Myocyte (in vitro differentiated cells): ENCODE measurements around the gene GSK3B. TPM values are rescaled to one million over a fixed set of nuclear protein-coding genes. Genes with fewer than 3 reads are reported as not detected.
"Not testable (repeated sequence)": the region's sequence is repeated elsewhere in the genome, so short reads cannot be mapped to it uniquely, and the experiment has no call there.

Source experiments
- DNase-seq: peaks from one replicate; pipeline ENCODE4 v3.0.0-alpha.2; 2012; ENCODE audit warnings: low read depth
- total RNA-seq: library from RNA; depleted of rRNA; stranded (reverse); fragments of >200 nt; gene quantifications from 2 replicates; pipeline ENCODE4 v1.2.3, GENCODE V29; 2014

The GSK3B gene
- total RNA-seq, 1 donor from 2014 or later, result 68.4 TPM

- no peak for DNase-seq
These were observed 75.9 kb downstream of the GSK3B start for GRCh38 chr3:120018299-120018698.

GRCh38 chr3:120017692-120018091, 76.6 kb downstream of the GSK3B start:
- no peak for DNase-seq

GRCh38 chr3:120013481-120013880, 80.8 kb downstream of the GSK3B start:
- no peak for DNase-seq

DNA sequence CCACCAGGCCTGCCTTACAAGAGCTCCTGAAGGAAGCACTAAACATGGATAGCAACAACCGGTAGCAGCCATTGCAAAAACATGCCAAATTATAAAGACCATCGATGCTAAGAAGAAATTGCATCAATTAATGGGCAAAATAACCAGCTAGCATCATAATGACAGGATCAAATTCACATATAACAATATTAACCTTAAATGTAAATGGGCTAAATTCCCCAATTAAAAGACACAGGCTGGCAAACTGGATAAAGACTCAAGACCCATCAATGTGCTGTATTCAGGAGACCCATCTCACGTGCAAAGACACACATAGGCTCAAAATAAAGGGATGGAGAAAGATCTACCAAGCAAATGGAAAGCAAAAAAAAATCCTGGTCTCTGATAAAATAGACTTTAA, 88.5 kb downstream of the GSK3B start:
- DNase-seq, result not testable (repeated sequence)

DNA sequence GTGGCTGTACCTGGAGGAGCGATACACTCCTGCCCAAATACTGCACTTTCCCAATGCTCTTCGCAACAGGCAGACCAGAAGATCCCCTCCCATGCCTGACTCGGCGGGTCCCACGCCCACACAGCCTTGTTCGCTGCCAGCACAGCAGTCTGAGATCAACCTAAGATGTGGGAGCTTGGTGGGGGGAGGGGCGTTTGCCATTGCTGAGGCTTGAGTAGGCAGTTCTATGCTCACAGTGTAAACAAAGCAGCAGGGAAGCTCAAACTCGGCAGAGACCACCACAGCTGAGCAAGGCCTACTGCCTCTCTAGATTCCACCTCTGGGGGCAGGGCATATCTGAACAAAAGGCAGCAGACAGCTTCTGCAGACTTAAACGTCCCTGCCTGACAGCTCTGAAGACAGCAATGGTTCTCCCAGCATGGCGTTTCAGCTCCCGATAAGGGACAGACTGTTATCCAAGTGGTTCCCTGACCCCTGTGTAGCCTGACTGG, 90.2 kb downstream of the GSK3B start:
- not testable (repeated sequence) for DNase-seq

DNA sequence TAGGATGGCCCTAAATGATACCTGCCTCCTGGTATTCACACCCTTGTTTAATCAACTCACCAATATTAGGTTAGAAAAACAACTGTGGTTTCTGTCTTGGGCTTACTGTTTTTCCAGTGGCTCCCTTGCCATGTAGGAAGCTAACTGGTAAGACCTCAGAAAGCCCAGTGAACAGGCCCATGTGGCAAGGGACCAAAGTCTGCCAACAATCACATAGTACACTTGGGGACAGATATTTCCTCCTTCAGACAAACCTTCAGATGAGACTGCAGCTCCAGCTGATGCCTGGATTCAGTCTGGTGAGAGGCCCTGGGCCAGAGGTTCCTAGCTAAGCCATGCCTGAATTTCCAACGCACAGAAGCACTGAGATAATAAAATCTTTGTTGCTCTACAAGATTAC, 96.1 kb downstream of the GSK3B start:
- no peak for DNase-seq

- DNase-seq, result no peak
These were observed 103.4 kb downstream of the GSK3B start for GRCh38 chr3:119990888-119991287.

DNA sequence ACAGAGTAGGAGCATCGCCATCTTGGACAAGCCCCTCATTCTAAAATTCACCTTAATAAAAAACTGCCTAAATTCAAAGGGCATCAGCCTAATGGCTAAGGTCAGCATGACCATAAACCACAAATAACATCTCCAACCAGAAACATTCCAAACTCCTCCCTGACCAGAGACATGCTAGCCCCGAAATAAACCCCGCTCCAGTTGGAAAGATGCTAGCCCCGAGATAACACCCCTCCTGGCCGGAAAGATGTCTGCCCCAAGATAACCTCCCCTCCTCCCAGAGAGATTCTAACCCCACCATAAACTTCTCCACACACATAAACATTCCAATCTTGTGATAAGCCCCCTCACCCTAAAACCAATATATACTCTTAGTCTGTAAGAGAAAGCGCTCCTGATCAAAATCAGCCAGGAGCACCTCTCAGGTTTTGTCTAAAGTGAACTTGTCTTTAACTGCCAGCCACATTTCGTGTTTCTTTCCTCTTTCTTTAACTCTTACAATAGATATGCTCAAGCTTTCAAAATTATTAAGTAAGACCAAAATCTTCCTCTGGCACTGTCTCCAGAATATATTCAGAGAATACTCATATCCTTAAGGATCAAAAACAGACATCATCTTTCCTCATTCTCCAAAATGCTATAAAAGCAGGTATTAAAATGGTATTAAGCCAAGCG, 104.1 kb downstream of the GSK3B start:
- DNase-seq, result peak; percentile 51

- DNase-seq, result not testable (repeated sequence)
These were observed 107.4 kb downstream of the GSK3B start for GRCh38 chr3:119986812-119987211.

- no peak for DNase-seq
These were observed 112.9 kb downstream of the GSK3B start for GRCh38 chr3:119981386-119981785.

GRCh38 chr3:119978554-119979208, 115.6 kb downstream of the GSK3B start:
- no peak for DNase-seq

DNA sequence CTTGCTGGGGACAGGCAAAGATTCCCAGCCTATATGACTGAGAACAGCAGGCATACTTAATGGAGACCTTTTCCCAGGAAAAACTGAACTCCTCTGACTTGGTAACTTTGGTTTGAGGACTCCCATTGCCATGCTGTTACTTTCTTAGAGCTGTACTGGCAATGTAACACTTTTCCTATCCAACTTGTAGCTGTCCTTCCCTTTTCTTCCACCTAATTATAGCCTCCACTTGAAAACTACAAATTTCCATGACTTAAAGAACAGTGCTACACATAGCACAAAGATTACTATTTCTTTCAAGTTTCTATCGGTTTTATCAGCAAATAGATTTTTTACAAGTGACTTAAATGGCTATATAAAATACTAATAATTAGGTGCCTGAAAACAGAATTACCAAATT, 116.9 kb downstream of the GSK3B start:
- DNase-seq, result no peak

DNA sequence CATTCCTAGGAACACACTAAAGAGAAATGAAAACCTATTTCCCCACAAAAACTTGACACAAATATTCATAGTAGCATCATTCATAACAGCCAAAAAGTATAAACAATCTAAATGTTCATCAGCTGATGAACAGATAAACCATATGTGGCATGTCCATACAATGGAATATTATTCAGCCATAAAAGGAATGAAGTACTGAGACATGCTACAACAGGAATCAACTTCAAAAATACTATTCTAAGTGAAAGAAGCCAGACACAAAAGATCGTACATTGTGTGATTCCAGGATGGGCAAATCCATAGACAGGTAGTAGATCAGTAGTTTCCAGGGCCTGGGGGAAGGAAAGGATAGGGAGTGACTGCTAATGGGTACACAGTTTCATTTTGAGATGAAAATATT, 118.0 kb downstream of the GSK3B start:
- no peak for DNase-seq

- no peak for DNase-seq
These were observed 119.6 kb downstream of the GSK3B start for GRCh38 chr3:119974656-119975055.

GRCh38 chr3:119973018-119973646, 121.1 kb downstream of the GSK3B start:
- DNase-seq, result no peak

GRCh38 chr3:119969759-119970158, 124.5 kb downstream of the GSK3B start:
- no peak for DNase-seq

- DNase-seq, result no peak
These were observed 126.8 kb downstream of the GSK3B start for GRCh38 chr3:119967353-119968006.

DNA sequence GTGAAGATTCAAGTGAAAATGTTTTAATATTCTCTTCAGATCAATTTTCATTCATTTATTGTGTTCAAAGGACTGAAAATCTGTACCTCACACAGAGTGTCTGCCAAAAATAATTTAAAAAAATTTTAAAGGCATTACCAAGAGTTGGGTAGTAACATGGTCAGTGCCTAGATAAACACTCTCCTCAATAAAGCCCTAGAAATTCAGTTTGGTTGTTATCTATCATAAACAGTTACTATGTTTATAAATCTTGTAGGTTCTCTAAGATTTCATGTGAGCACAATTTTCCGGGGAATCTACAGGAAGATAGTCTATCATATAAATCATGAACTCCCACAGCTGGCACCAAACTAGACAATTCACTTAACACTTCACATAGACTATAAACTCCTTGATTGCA, 128.6 kb downstream of the GSK3B start:
- no peak for DNase-seq

DNA sequence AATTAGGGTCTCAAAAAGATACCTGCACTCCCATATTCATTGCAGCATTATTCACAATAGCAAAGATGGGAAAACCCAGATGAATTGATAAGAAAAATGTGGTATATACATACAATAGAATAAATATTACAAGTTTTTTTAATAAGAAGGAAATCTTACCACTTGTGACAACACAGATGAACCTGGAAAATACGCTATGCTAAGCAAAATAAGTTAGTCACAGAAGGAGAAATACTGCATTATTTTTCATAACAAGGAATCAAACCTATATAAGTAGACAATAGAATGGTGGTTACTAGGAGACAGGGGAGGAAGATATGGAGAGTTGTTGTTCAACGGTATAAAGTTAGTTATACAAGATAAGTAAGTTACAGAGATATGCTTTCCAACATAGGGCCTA, 130.0 kb downstream of the GSK3B start:
- DNase-seq, result no peak

DNA sequence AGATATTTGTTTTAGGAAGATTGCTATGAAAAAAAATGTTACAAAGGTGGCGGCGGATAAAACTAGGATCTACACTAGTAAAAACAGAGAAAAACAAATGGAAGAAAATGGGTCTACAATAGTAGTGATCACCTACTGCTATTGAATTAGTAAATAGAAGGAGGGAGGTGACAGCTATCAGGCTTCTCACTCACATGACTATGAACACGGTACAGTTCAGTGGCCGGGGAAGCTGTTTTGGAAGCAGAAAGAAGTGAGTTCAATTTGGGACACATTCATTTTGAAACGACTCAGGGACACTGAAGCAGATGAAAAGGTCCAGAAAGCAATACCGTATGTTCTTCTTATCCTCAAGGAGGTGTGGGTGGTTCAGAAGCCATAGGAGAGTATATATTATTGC, 138.3 kb downstream of the GSK3B start:
- no peak for DNase-seq

DNA sequence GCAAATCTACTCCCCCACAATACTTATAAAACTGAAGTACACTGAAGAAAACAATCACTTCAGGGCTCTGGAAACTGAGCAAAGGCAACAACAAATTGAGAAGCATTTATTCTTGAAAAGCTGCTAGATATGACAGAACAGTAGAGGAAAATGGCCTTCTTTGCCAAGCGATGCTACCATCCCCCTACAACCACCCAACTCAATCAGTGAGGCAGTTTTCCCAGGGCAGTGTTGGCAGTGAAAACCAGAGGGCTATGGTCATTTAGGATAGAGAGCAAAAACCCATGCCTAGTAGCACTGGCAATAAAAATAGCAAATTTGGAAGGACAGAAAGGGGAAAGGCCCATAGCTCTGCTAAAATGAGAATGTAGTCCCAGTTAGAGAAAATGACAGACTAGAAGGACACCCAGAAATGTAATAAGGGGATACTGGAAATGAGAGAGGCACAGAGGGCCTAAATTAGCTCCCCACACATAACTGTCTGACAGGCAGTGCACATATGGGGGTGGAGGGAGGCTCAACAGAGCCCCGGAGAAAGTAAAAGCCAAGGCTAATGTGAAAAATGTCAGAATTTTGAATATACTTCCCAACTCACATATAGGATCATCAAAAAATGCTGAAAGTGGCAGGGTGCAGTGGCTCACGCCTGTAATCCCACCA, 143.5 kb downstream of the GSK3B start:
- DNase-seq, result no peak
